Measurements from ENCODE around the gene SEMA5A.

The SEMA5A gene

DNA sequence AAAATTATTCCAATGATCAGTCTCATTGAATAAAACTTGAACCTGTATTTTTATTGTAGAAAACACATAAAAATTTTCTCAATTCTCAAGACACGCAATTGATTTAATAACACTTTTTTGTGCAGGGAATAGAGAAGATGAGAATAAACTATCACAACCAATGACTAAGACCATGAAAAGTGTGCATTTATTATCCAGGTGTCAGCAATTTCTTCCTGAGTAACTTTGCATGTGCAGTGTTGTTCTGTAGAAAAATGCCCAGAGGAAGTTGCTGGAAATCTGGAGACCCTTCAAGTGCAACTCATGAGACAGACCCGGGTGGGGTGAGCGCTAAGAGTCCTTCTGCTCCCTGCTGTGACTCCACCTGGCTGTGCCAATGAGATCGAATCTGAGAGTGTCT, 405.7 kb downstream of the SEMA5A start:
- TF ChIP-seq, protein P1, sequence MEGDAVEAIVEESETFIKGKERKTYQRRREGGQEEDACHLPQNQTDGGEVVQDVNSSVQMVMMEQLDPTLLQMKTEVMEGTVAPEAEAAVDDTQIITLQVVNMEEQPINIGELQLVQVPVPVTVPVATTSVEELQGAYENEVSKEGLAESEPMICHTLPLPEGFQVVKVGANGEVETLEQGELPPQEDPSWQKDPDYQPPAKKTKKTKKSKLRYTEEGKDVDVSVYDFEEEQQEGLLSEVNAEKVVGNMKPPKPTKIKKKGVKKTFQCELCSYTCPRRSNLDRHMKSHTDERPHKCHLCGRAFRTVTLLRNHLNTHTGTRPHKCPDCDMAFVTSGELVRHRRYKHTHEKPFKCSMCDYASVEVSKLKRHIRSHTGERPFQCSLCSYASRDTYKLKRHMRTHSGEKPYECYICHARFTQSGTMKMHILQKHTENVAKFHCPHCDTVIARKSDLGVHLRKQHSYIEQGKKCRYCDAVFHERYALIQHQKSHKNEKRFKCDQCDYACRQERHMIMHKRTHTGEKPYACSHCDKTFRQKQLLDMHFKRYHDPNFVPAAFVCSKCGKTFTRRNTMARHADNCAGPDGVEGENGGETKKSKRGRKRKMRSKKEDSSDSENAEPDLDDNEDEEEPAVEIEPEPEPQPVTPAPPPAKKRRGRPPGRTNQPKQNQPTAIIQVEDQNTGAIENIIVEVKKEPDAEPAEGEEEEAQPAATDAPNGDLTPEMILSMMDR (conservative IDR thresholded peaks at IDR 0.05), result no peak
- no peak overlapping the region for H3K27ac ChIP-seq

DNA sequence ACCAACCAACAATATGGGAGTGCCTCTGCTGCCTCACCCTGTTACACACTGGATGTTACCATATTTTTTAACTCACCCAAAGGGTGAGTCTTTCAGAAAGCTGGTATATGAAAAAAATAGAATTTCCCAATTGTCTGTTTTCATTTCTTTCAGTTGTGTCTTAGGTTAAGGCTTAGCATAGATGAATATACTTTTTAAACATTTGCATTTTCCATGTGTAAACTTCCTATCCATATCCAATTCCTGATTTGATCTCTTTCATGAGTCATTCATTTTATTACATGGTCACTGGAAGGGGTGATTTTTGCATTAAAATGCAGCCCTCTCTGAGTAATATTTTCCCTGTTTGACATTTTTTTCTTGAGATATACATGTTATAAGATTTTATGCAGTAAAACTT, 406.5 kb downstream of the SEMA5A start:
- TF ChIP-seq, protein P1 (conservative IDR thresholded peaks at IDR 0.05), result no peak
- H3K27ac ChIP-seq, result no peak overlapping the region

DNA sequence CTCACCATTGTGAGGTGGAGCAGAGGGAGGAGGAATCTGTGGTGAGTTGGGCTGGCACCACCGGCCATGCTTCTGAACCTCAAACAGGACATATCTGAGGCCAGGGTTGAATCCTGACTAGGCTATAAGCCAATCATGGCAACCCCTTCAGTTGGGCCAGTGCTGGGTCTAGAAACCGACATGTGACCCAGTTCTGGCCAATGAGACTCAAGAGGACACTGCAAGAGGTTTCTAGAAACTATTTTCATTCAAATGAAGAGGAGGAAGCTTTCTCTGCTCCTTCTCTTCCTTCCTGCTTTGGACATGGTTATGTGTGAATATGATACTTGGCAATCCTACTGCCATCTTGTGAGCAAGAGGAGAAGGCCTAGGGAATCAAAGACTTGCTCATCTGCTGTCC, 417.7 kb downstream of the SEMA5A start:
- H3K27ac ChIP-seq, result no peak overlapping the region
- TF ChIP-seq, protein P1 (conservative IDR thresholded peaks at IDR 0.05), result no peak

DNA sequence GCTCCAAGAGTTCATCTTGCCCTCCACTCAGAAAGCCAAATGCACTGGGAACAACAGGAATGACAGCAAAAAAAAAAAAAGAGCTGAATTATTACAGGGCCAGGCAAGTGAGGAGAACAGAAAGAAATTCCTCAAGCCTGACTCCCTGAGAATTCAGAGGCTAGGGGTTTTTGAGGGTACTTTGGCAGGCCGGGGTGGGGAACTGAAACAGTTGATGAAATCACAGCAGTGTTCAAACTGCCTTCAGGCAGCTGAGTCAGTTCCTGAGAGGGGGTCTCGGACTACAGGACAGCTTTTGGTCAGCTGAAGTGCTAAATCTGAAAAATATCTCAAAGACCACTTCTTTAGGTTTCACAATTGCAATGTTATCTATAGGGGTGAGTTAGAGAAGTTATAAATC, 419.4 kb downstream of the SEMA5A start:
- TF ChIP-seq, protein P1 (conservative IDR thresholded peaks at IDR 0.05), result no peak
- H3K27ac ChIP-seq, result no peak overlapping the region

DNA sequence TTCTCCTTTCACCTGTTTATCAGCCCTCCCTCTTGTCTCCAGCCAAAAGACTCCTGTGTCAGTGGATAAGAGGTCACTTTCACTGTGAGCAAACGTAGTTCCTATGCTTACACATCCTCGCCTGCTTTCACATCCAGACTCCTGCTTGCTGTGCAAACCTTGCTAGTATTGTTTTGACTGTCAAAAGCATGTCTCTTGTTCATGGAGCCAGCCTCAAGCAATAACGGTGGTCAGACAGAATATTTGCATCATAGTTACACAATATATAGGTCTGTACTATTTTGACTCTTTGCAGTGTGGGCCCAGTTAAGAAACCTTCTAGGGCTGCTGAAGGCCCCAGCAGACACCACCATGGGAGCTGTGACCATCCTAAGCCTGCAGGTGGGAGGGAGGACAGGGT, 420.0 kb downstream of the SEMA5A start:
- TF ChIP-seq, protein P1 (conservative IDR thresholded peaks at IDR 0.05), result no peak
- H3K27ac ChIP-seq, result no peak overlapping the region

DNA sequence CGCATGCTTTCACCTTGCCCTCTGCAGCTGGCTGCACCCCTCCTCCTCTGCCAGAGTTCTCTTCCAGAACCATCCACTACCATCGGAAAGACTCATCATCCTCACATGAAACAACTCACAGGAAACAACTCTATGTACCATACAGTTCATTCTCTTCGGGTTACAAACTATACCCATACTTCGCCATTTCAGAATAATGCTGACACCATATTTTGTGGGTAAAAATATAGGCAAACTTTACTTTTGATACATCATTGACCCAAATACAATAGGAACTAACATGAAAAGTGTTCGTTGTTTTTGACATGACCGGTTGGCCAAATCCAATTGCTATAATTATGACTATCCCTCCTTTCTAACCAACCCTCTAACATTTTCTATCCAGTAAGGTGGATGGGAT, 421.0 kb downstream of the SEMA5A start:
- TF ChIP-seq, protein P1 (conservative IDR thresholded peaks at IDR 0.05), result no peak
- no peak overlapping the region for H3K27ac ChIP-seq

DNA sequence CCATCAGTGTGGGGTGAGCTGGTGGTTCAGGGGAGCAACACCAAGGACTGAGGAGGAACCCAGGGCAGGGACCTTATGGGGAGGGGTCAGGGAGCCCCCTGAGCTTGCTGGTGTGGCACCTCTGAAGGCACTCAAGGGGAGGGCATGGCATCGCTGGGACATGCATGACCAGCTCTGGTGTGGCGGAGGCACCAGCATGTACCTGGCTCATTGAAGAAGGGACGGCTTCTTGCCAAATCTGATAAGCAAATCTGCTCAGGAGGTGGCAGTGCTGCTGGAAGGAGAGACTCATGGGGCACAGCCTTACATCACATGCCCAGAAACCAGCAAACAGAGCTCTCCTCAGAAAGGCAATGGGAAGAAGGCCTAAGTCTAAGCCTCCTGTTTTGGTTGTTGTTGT, 421.8 kb downstream of the SEMA5A start:
- TF ChIP-seq, protein P1 (conservative IDR thresholded peaks at IDR 0.05), result no peak
- H3K27ac ChIP-seq, result no peak overlapping the region

DNA sequence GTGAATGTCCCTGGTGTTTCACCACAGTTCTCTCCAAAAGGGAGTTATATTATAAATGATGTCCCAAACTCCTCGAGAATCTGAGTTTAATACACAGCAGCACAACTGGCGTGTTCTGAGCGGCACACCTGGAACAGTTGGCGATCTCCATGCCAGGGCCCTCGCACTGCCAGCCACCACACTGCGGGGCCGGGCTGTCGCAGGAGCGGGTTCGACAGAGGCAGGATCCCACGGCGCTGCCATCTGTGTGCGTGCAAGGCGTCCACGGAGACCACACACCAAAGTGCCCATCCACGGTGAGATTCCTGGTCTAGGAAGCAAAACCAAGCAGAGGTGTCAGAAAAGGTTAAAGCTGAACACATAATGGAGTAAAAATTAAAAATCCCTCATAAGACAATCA, 423.3 kb downstream of the SEMA5A start:
- TF ChIP-seq, protein P1 (conservative IDR thresholded peaks at IDR 0.05), result no peak
- H3K27ac ChIP-seq, result no peak overlapping the region

All from VCaP (cell line).